Memory B cell (primary cell): ENCODE data around the gene PSMG2.
"Not testable (repeated sequence)": the region's sequence is repeated elsewhere in the genome, so short reads cannot be mapped to it uniquely, and the experiment has no call there.

Experiments
- ATAC-seq: fragments of 150-1000 bp; cut with Tn5 transposase; 2 replicates; pipeline ENCODE4 v1.10.0; 2021; ENCODE audit warnings: low read depth, mild to moderate bottlenecking, moderate library complexity
- DNase-seq, 2 donors: peaks; one replicate each; pipeline ENCODE4 v3.0.0; 2022; ENCODE audit warnings: low spot score in 2 of 2
- H3K27ac Mint-ChIP-seq: one replicate; pipeline ENCODE4 v1.8.0; 2022; ENCODE audit warnings: mild to moderate bottlenecking, moderate library complexity, mixed read lengths
- H3K27me3 Mint-ChIP-seq: one replicate; pipeline ENCODE4 v1.8.0; 2022; ENCODE audit warnings: mixed read lengths
- H3K36me3 Mint-ChIP-seq: one replicate; pipeline ENCODE4 v1.8.0; 2022; ENCODE audit warnings: mild to moderate bottlenecking, mixed read lengths
- H3K4me1 Mint-ChIP-seq: one replicate; pipeline ENCODE4 v1.8.0; 2022; ENCODE audit warnings: mixed read lengths
- H3K4me3 Mint-ChIP-seq: one replicate; pipeline ENCODE4 v1.8.0; 2022; ENCODE audit warnings: mild to moderate bottlenecking, moderate library complexity, mixed read lengths
- H3K9me3 Mint-ChIP-seq: one replicate; pipeline ENCODE4 v1.8.0; 2022; ENCODE audit warnings: mixed read lengths

The PSMG2 gene

GRCh38 chr18:12745095-12745795, 42.4 kb downstream of the PSMG2 start:
- no peaks in the 10 kb centered on the region for H3K36me3 Mint-ChIP-seq
- H3K27me3 Mint-ChIP-seq = peaks cover 8% of the 10 kb centered on the region
- DNase-seq (no peak), ATAC-seq (no peak)
- peaks cover 12% of the 10 kb centered on the region for H3K4me1 Mint-ChIP-seq
- no peak overlapping the region for H3K27ac Mint-ChIP-seq
- no peak overlapping the region for H3K4me3 Mint-ChIP-seq
- no peaks in the 10 kb centered on the region for H3K9me3 Mint-ChIP-seq

GRCh38 chr18:12747530-12748315, 44.9 kb downstream of the PSMG2 start:
- DNase-seq (no peak), ATAC-seq (no peak)
- Mint-ChIP-seq H3K4me3 (no peak overlapping the region), H3K27ac (no peak overlapping the region), H3K4me1 (peaks cover 16% of the 10 kb centered on the region), H3K9me3 (no peaks in the 10 kb centered on the region), H3K36me3 (no peaks in the 10 kb centered on the region), H3K27me3 (peaks cover 11% of the 10 kb centered on the region)

- H3K36me3 Mint-ChIP-seq = no peaks in the 10 kb centered on the region
- no peak for DNase-seq
- H3K4me3 Mint-ChIP-seq = no peak overlapping the region
- peaks cover 16% of the 10 kb centered on the region for H3K4me1 Mint-ChIP-seq
- no peaks in the 10 kb centered on the region for H3K9me3 Mint-ChIP-seq
- no peak overlapping the region for H3K27ac Mint-ChIP-seq
- peaks cover 11% of the 10 kb centered on the region for H3K27me3 Mint-ChIP-seq
- ATAC-seq = no peak
These were observed 45.8 kb downstream of the PSMG2 start for GRCh38 chr18:12748671-12749070.

- peaks cover 11% of the 10 kb centered on the region for H3K27me3 Mint-ChIP-seq
- H3K36me3 Mint-ChIP-seq = no peaks in the 10 kb centered on the region
- H3K27ac Mint-ChIP-seq = no peak overlapping the region
- H3K4me3 Mint-ChIP-seq = no peak overlapping the region
- DNase-seq = no peak
- no peaks in the 10 kb centered on the region for H3K9me3 Mint-ChIP-seq
- peaks cover 16% of the 10 kb centered on the region for H3K4me1 Mint-ChIP-seq
- ATAC-seq = no peak
These were observed 46.3 kb downstream of the PSMG2 start for GRCh38 chr18:12749121-12749520.

- H3K27me3 Mint-ChIP-seq = peaks cover 14% of the 10 kb centered on the region
- H3K27ac Mint-ChIP-seq = no peak overlapping the region
- H3K36me3 Mint-ChIP-seq = no peaks in the 10 kb centered on the region
- ATAC-seq = peak; percentile 80
- H3K4me3 Mint-ChIP-seq = peak overlapping the region; percentile 60
- H3K9me3 Mint-ChIP-seq = no peaks in the 10 kb centered on the region
- H3K4me1 Mint-ChIP-seq = peaks cover 16% of the 10 kb centered on the region
- peak; percentile 11 to 24 for DNase-seq
These were observed 47.4 kb downstream of the PSMG2 start for GRCh38 chr18:12750076-12750714.

- no peak overlapping the region for H3K27ac Mint-ChIP-seq
- ATAC-seq = no peak
These were observed 48.1 kb downstream of the PSMG2 start for GRCh38 chr18:12750715-12751502.

GRCh38 chr18:12751503-12751884, 48.7 kb downstream of the PSMG2 start:
- H3K9me3 Mint-ChIP-seq = no peaks in the 10 kb centered on the region
- ATAC-seq (no peak), DNase-seq (no peak)
- no peaks in the 10 kb centered on the region for H3K36me3 Mint-ChIP-seq
- no peak overlapping the region for H3K4me3 Mint-ChIP-seq
- H3K4me1 Mint-ChIP-seq = peaks cover 16% of the 10 kb centered on the region
- peaks cover 13% of the 10 kb centered on the region for H3K27me3 Mint-ChIP-seq
- H3K27ac Mint-ChIP-seq = no peak overlapping the region

More at GRCh38 chr18:12750715-12751502, 48.1 kb downstream of the PSMG2 start:
- Mint-ChIP-seq H3K9me3 (no peaks in the 10 kb centered on the region), H3K4me1 (peaks cover 16% of the 10 kb centered on the region), H3K36me3 (no peaks in the 10 kb centered on the region), H3K4me3 (peak overlapping the region; percentile 28), H3K27me3 (peaks cover 12% of the 10 kb centered on the region)
- DNase-seq = no peak

- Mint-ChIP-seq H3K27ac (no peak overlapping the region), H3K4me3 (no peak overlapping the region), H3K27me3 (peaks cover 15% of the 10 kb centered on the region), H3K9me3 (no peaks in the 10 kb centered on the region), H3K4me1 (peaks cover 19% of the 10 kb centered on the region), H3K36me3 (no peaks in the 10 kb centered on the region)
- ATAC-seq (no peak), DNase-seq (no peak)
These were observed 49.0 kb downstream of the PSMG2 start for GRCh38 chr18:12751891-12752290.

GRCh38 chr18:12754511-12754910, 51.7 kb downstream of the PSMG2 start:
- Mint-ChIP-seq H3K27ac (no peak overlapping the region), H3K4me1 (peaks cover 15% of the 10 kb centered on the region), H3K9me3 (no peaks in the 10 kb centered on the region), H3K4me3 (no peak overlapping the region), H3K27me3 (peaks cover 10% of the 10 kb centered on the region), H3K36me3 (no peaks in the 10 kb centered on the region)
- ATAC-seq (no peak), DNase-seq (no peak)

- H3K4me1 Mint-ChIP-seq = not testable (repeated sequence)
These were observed 52.8 kb downstream of the PSMG2 start for GRCh38 chr18:12755606-12756005.

GRCh38 chr18:12756619-12757239, 53.9 kb downstream of the PSMG2 start:
- H3K4me1 Mint-ChIP-seq, H3K9me3 Mint-ChIP-seq, ATAC-seq, H3K27ac Mint-ChIP-seq, H3K36me3 Mint-ChIP-seq, H3K27me3 Mint-ChIP-seq, H3K4me3 Mint-ChIP-seq, DNase-seq: not testable (repeated sequence)

More at GRCh38 chr18:12755606-12756005, 52.8 kb downstream of the PSMG2 start:
- H3K27me3 Mint-ChIP-seq, H3K9me3 Mint-ChIP-seq, H3K4me3 Mint-ChIP-seq, DNase-seq, H3K27ac Mint-ChIP-seq, ATAC-seq, H3K36me3 Mint-ChIP-seq: not testable (repeated sequence)

GRCh38 chr18:12758566-12758965, 55.7 kb downstream of the PSMG2 start:
- not testable (repeated sequence) for H3K27me3 Mint-ChIP-seq, H3K9me3 Mint-ChIP-seq, ATAC-seq, DNase-seq, H3K36me3 Mint-ChIP-seq, H3K4me3 Mint-ChIP-seq, H3K27ac Mint-ChIP-seq, H3K4me1 Mint-ChIP-seq

- Mint-ChIP-seq H3K4me3 (no peak overlapping the region), H3K9me3 (no peaks in the 10 kb centered on the region), H3K27me3 (peaks cover 2% of the 10 kb centered on the region), H3K4me1 (no peaks in the 10 kb centered on the region), H3K36me3 (no peaks in the 10 kb centered on the region), H3K27ac (no peak overlapping the region)
- DNase-seq = no peak
- ATAC-seq = no peak
These were observed 62.3 kb downstream of the PSMG2 start for GRCh38 chr18:12765126-12765525.
